Gastrocnemius medialis (tissue), 4 donors: Measurements from ENCODE around the gene CPN2. TPM values are rescaled to one million over a fixed set of nuclear protein-coding genes. Genes with fewer than 3 reads are reported as not detected.

Experiments used
- ATAC-seq, 2 donors: fragments of 150-250 bp; one replicate each; pipeline ENCODE4 v1.9.1; 2016
- DNase-seq, 2 donors: peaks; one replicate each; pipeline ENCODE4 v3.0.0-alpha.2; 2019
- H3K27ac ChIP-seq, 4 donors: fragments of 200-600 bp; sonication (generic); 1 replicate in 1 of 4; 2 replicates in 3 of 4; pipeline ENCODE4 v1.5.1; 2016 to 2018; ENCODE audit warnings: mild to moderate bottlenecking in 2 of 4, moderate library complexity in 1 of 4
- H3K27me3 ChIP-seq, 3 donors: fragments of 200-600 bp; sonication (generic) in 2 of 3; 1 replicate in 1 of 3; 2 replicates in 2 of 3; pipeline versions ENCODE4 v1.5.1 to v1.6.0; 2016 to 2019; ENCODE audit warnings: mild to moderate bottlenecking in 1 of 3, moderate library complexity in 1 of 3
- H3K36me3 ChIP-seq, 2 donors: fragments of 200-600 bp; sonication (generic) in 1 of 2; one replicate each; pipeline ENCODE4 v1.5.1; 2017 to 2018
- H3K4me1 ChIP-seq, 2 donors: fragments of 200-600 bp; sonication (generic) in 1 of 2; one replicate each; pipeline ENCODE4 v1.5.1; 2016 to 2017; ENCODE audit warnings: mild to moderate bottlenecking in 2 of 2
- H3K4me3 ChIP-seq, 4 donors: fragments of 200-600 bp; sonication (generic) in 3 of 4; 1 replicate in 1 of 4; 2 replicates in 3 of 4; pipeline ENCODE4 v1.5.1; 2016 to 2019; ENCODE audit warnings: mild to moderate bottlenecking in 2 of 4
- H3K9me3 ChIP-seq, 3 donors: fragments of 200-600 bp; sonication (generic) in 2 of 3; 1 replicate in 1 of 3; 2 replicates in 2 of 3; pipeline ENCODE4 v1.5.1; 2016 to 2019
- CTCF ChIP-seq, 5 experiments: fragments of 450-650 bp in 3 of 5; fragments of 200-600 bp in 2 of 5; sonication (generic) in 2 of 5; IDR thresholded peaks in 4 of 5; conservative IDR thresholded peaks in 1 of 5; 1 replicate in 4 of 5; 2 replicates in 1 of 5; pipeline ENCODE4 v1.5.1; 2016 to 2019; ENCODE audit warnings: antibody characterized with exemption in 5 of 5, mild to moderate bottlenecking in 3 of 5, moderate library complexity in 3 of 5
- POLR2A ChIP-seq, 2 donors: fragments of 450-650 bp; IDR thresholded peaks; one replicate each; pipeline ENCODE4 v1.6.1; 2017; ENCODE audit warnings: antibody characterized with exemption in 2 of 2, mild to moderate bottlenecking in 2 of 2, moderate library complexity in 2 of 2
- in situ Hi-C, 4 donors: fragments of 200-750 bp; cut with MboI; loops; one replicate each; pipeline versions ENCODE4 v1.15.0 to v1.8.0; 2017; ENCODE audit warnings: low sequenced_read_pairs in 4 of 4
- intact Hi-C: fragments of 100-400 bp; cut with DNase I; formaldehyde crosslinking; loops from one replicate; pipeline ENCODE4 v1.15.1; 2023; ENCODE audit warnings: low total_unique reads
- total RNA-seq, 4 donors: library from RNA; depleted of rRNA; stranded (reverse); fragments of >200 nt; gene quantifications; one replicate each; pipeline versions ENCODE4 v1.1.0 to v1.2.3, GENCODE V29; 2016

The CPN2 gene
- total RNA-seq, 4 donors from 2014 or later: 0.46 to 1.1 TPM; not detected in 2

- H3K9me3 ChIP-seq: no peaks in the 10 kb centered on the region
- H3K4me3 ChIP-seq: no peak overlapping the region
- in situ Hi-C loops: no loop called here
- no peaks in the 10 kb centered on the region for H3K36me3 ChIP-seq
- DNase-seq: no peak
- H3K27ac ChIP-seq: no peak overlapping the region
- H3K4me1 ChIP-seq: no peaks in the 10 kb centered on the region
- no peak for ATAC-seq
- H3K27me3 ChIP-seq: peaks cover 0 to 12% (median 4%) of the 10 kb centered on the region in 3 donors
- intact Hi-C loops: no loop called here
- TF ChIP-seq POLR2A (IDR thresholded peaks at IDR 0.05) (no peak), CTCF (IDR thresholded peaks at IDR 0.05 in 4 of 5, conservative IDR thresholded peaks at IDR 0.05 in 1 of 5) (no peak)
These were observed 26.6 kb upstream of the CPN2 start for GRCh38 chr3:194377708-194378107.

- Histone ChIP-seq H3K4me1 (no peaks in the 10 kb centered on the region), H3K36me3 (no peaks in the 10 kb centered on the region), H3K27me3 (peaks cover 0 to 12% (median 4%) of the 10 kb centered on the region in 3 donors), H3K9me3 (no peaks in the 10 kb centered on the region), H3K27ac (no peak overlapping the region), H3K4me3 (no peak overlapping the region)
- no peak for DNase-seq
- in situ Hi-C loops (no loop called here), intact Hi-C loops (no loop called here)
- no peak for ATAC-seq
- TF ChIP-seq POLR2A (IDR thresholded peaks at IDR 0.05): no peak
- TF ChIP-seq CTCF (IDR thresholded peaks at IDR 0.05 in 4 of 5, conservative IDR thresholded peaks at IDR 0.05 in 1 of 5): no peak
These were observed 25.1 kb upstream of the CPN2 start for GRCh38 chr3:194376241-194376560.

- Histone ChIP-seq H3K9me3 (no peaks in the 10 kb centered on the region), H3K4me1 (no peaks in the 10 kb centered on the region), H3K36me3 (no peaks in the 10 kb centered on the region), H3K27ac (no peak overlapping the region), H3K27me3 (peaks cover under 1 to 12% (median 4%) of the 10 kb centered on the region in 3 donors), H3K4me3 (no peak overlapping the region)
- in situ Hi-C loops (no loop called here), intact Hi-C loops (no loop called here)
- TF ChIP-seq POLR2A (IDR thresholded peaks at IDR 0.05): no peak
- TF ChIP-seq CTCF (IDR thresholded peaks at IDR 0.05 in 4 of 5, conservative IDR thresholded peaks at IDR 0.05 in 1 of 5): no peak
- no peak for DNase-seq
- ATAC-seq: no peak
These were observed 24.5 kb upstream of the CPN2 start for GRCh38 chr3:194375473-194376240.

GRCh38 chr3:194374935-194375334, 23.8 kb upstream of the CPN2 start:
- TF ChIP-seq POLR2A (IDR thresholded peaks at IDR 0.05) (no peak), CTCF (IDR thresholded peaks at IDR 0.05 in 4 of 5, conservative IDR thresholded peaks at IDR 0.05 in 1 of 5) (no peak)
- Histone ChIP-seq H3K4me3 (no peak overlapping the region), H3K4me1 (no peaks in the 10 kb centered on the region), H3K27ac (no peak overlapping the region), H3K36me3 (no peaks in the 10 kb centered on the region), H3K9me3 (no peaks in the 10 kb centered on the region), H3K27me3 (peaks cover 4 to 12% (median 7%) of the 10 kb centered on the region in 3 donors)
- in situ Hi-C loops (no loop called here), intact Hi-C loops (no loop called here)
- DNase-seq: no peak
- no peak for ATAC-seq

GRCh38 chr3:194373899-194374298, 22.8 kb upstream of the CPN2 start:
- peaks cover 9 to 18% (median 18%) of the 10 kb centered on the region in 3 donors for H3K27me3 ChIP-seq
- H3K27ac ChIP-seq: no peak overlapping the region
- no peaks in the 10 kb centered on the region for H3K4me1 ChIP-seq
- TF ChIP-seq CTCF (IDR thresholded peaks at IDR 0.05 in 4 of 5, conservative IDR thresholded peaks at IDR 0.05 in 1 of 5) (no peak), POLR2A (IDR thresholded peaks at IDR 0.05) (no peak)
- no peak for ATAC-seq
- no peak overlapping the region for H3K4me3 ChIP-seq
- intact Hi-C loops (no loop called here), in situ Hi-C loops (no loop called here)
- no peaks in the 10 kb centered on the region for H3K36me3 ChIP-seq
- no peak for DNase-seq
- no peaks in the 10 kb centered on the region for H3K9me3 ChIP-seq
